COLO668 (cell line): ENCODE measurements around the gene NDUFB11.
A peak's percentile ranks its signal among the peaks of the same experiment; 100 is the strongest.

Experiments used
- DNase-seq: peaks from one replicate; lab custom pipeline; 2025; ENCODE audit not compliant: unreplicated experiment; lab: John Stamatoyannopoulos, UW

The NDUFB11 gene

DNA sequence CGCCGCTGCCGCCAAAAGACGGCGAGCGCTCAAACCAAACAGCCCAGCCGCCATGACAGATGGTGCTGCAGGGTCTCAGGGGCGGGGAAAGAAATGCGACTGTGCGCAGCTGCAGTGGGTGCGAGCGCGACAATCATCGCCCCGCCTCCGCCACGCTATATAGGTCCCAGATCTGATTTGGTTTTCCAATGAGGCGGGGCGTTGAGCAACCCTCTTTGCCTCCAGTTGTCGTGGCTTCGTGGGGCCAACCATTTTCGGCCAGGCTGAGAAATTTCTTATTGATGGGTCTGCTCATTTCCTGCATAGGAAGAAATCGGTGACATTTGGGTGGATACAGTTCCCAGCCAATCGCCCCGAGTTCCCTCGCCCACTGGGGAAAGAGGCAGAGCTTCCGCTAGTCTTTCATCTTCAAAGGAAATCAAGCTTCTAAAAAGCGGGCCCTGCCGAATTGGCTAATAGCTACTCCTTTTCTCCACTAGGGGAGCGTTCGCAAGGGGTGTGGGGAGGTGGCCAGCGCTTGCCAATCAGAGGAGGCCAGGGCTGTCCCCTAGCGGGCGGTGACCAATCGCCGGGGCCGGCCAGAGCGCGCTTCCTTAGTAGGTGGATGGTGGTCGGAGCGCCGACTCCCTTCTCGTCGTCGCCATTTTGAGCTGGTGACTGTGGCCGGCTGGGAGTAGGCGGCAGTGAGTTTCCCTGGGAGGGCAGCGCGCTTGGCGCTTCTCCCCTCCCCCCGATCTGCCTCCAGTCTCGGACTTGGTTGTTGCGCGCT, at the start of gene NDUFB11, which contains the start of gene RBM10:
NDUFB11 (minus strand) TSS at position 77 of the 769 bp plus-strand sequence; CDS start at position 54, 23 bp downstream.
RBM10 (plus strand) TSS at position 596 of the 769 bp plus-strand sequence. CDS start 2,261 bp downstream, outside the sequence.
- peak; percentile 93 for DNase-seq

GRCh38 chrX:47193475-47194193, 49.1 kb upstream of the NDUFB11 start, which contains the start of gene UBA1:
Gene UBA1, plus strand, starts transcription at chrX:47193829. Its CDS starts 4,974 bp downstream, at chrX:47198803.
- DNase-seq = peak; percentile 93

GRCh38 chrX:47191806-47192401, 47.4 kb upstream of the NDUFB11 start:
- no peak for DNase-seq

DNA sequence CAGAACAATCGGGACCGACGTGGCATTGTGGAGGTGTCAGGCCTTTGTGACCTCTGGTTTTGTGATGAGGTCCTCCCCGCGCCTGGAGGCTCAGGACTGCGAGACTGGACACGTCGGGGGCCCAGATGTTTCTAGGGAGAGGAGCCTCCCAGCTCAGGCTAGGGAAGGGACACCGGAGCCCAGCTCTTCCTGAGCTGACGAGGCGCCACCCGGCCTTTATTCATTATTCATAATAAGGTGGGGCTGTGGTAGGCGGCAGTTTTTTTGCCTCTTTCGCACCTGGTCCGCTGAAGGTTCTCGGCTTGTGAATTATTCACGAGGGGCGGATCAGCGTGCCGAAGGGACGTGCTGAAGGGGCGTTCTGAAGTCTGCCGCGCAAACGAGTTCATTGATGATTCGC, 46.8 kb upstream of the NDUFB11 start:
- DNase-seq = peak; percentile 79

DNA sequence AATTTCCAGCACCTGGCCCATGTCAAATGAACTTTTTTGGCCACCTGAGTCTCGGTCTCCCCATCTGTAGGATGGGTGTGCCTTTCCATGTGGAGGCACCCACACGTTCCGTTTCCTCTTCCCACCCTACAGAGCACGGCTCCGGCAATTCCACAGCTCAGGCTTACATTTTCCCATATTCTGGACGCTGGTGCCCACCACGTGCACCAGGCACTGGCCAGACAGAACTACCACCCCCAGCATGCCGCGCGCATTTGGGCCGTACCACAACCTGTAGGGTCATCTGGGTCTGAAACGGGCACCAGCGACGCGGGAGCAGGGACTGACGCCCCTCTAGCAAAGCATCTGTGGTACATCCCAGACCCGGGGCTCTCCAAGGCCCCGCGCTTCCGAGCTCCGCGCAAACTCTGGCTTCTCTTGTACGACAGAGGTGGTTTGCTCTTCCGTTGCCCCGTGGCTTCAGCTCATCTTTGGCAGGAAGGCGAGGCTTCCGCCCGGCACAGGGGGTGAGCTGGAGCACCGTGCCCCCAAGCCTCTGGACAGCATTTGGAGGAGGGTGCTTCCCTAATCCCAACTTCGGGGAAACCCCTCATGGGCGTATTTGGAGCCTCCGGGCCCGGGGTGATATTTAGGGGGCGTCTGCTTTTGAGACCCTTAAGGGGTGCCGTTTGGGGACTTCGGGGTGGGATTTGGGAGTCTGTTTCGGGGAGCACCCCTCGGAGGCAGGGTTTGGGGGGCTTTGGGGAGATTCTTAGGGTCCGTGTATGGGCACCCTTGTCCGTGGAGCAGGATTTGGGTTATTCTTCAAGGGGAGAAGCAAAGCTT, 46.2 kb upstream of the NDUFB11 start:
- DNase-seq = peak; percentile 91

GRCh38 chrX:47189906-47190305, 45.4 kb upstream of the NDUFB11 start:
- DNase-seq = no peak

- DNase-seq = no peak
These were observed 42.7 kb upstream of the NDUFB11 start for GRCh38 chrX:47187106-47187677.

DNA sequence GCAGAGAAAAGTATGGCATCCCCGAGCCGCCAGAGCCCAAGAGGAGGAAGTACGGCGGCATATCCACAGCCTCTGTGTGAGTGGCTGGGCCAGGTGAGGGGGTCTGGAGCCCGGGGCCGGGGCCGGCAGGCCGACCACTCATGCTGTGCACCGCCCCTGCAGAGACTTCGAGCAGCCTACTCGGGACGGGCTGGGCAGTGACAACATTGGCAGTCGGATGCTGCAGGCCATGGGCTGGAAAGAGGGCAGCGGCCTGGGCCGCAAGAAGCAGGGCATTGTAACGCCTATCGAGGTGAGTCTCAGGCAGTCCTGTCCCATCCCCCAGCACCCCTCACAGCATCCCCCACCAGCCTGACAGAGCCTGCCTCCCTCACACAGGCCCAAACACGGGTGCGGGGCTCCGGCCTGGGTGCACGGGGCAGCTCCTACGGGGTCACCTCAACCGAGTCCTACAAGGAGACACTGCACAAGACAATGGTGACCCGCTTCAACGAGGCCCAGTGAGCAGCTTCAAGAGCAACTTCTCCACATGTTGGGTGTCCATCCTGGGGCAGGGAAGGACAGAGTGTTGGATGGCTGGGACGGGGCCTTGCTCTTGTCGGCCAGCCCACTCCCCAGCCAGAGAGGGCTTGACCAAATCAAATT, 41.7 kb upstream of the NDUFB11 start:
- no peak for DNase-seq

- DNase-seq = no peak
These were observed 40.7 kb upstream of the NDUFB11 start for GRCh38 chrX:47185241-47185640.

GRCh38 chrX:47184486-47184885, 40.0 kb upstream of the NDUFB11 start:
- no peak for DNase-seq

GRCh38 chrX:47182106-47182700, 37.7 kb upstream of the NDUFB11 start:
- DNase-seq = no peak

DNA sequence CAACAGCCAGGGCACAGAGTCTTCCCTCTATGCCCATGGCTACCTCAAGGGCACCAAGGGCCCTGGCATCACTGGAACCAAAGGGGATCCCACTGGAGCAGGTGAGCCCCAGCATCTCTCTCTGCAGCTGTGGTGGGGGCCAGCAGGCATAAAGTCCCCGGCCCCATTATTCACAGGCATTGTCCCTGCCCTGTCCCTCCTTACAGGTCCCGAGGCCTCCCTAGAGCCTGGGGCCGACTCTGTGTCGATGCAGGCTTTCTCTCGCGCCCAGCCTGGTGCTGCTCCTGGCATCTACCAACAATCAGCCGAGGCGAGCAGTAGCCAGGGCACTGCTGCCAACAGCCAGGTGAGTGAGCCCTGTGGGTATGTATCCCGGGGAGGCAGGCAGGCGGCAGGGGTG, 36.8 kb upstream of the NDUFB11 start:
- DNase-seq = no peak

- no peak for DNase-seq
These were observed 35.8 kb upstream of the NDUFB11 start for GRCh38 chrX:47180346-47180745.

- DNase-seq = no peak
These were observed 35.4 kb upstream of the NDUFB11 start for GRCh38 chrX:47179928-47180255.

DNA sequence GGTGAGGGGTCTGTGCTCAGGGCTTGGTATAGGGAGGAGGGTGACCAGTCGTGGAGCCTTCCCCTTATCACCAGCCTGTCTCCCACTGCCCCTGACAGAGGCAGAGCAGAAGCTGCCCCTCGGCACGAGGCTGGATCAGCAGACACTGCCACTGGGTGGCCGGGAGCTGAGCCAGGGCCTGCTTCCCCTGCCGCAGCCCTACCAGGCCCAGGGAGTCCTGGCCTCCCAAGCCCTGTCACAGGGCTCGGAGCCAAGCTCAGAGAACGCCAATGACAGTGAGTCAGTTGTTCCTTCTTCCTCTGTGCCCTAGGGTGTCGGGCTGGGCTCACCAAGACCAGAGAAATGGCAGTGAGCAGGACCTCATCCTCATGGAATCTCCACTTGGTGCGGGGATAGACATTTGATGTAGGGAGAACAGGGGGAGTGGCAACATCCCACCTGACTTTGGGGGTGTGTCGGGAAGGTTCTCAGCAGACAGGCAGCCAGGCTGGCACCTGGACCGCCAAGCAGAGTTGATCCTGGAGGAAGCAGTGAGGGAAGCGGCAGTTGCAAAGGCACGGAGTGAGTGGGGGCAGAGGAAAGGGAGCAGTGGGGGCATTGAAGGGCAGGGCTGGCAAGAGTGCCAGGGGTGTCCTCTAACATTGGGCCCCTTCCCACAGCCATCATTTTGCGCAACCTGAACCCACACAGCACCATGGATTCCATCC, 34.9 kb upstream of the NDUFB11 start:
- no peak for DNase-seq

DNA sequence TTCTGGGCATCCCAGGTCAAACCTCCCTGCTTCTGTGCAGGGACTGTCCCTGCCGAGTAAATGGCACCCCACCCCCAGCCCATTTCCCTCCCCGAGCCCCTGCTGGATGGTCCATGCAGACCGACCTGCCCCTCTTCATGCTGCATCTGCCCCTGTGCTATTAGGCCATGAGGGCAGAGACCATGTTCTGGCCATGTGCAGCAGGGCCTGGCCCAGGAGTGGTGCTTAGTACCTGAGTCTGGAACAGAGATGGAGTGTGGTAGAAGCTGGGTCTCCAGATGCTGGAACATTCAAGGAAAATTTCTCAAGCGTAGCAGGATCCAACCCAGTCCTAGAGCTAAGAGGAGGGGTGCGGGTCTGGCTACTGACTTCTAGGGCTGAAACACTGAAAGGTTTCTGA, 33.8 kb upstream of the NDUFB11 start:
- DNase-seq = no peak

DNA sequence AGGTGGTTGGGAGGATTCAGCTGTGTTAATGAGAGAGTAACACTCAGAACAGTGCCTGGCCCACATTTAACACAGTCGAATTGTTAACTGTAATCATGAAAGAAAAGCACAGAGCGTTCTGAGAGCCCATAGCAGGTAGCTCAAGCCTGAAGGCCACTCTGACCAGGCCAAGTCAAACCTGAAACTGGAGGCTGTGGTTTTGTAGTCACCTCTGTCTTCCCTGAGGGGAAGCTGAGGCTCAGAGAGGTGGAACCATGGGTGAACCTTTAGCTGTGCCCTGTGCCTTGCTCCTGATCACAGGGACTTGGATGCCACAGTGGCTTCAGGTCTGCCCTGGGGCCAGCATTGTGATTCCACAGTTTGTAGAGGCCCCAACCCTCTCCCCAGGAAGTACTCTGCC, 32.6 kb upstream of the NDUFB11 start:
- DNase-seq = no peak

DNA sequence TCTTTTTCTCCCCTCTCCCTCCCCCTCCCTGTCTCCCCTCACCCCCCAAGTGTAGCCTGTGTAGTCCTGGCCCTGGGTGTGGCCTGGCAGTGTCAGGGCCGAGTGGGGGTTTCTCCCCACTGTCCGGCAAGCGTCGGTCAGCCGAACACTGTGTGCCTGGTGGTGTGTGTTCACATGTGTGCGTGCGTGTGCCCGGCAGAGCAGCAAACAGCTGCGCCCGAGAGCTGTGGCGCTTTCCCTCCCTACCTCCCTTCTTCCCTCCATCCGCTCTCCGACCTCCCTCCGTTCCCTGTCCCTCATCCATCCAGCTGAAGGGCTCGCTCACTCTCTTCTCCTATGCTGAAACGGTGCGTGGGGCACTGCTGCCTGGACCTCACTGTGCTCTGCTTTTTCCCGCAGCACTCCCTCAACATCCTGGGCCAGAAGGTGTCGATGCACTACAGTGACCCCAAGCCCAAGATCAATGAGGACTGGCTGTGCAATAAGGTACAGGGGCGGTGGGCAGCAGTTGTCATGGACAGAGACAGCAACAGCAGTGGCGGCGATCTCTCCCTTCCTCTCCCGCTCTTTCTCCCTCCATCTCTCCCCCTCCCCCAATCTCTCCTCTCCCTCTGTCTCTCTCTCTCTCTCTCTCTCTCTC, 31.7 kb upstream of the NDUFB11 start:
- no peak for DNase-seq

DNA sequence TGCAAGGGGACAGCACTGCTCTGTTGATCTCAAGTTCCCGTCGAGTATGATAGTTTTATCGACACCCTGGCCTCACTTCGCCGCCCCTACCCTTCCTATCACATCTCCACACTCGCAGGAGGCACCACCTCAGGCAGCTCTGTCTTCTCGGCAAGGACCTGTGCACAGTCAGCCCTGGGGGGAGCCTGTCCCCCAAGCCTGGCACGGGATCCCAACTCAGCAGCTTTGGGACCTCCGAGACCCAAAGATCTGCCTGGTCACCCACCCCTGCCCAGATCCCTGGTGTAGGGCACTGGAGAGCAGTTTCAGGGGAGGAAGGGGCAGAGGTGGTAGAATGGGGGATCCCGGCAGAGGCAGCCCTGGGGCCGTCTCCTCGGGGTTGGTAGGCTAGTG, 31.1 kb upstream of the NDUFB11 start:
- DNase-seq = no peak
